OCI-LY1 (cell line): ENCODE data around the gene CDH23.

ENCODE experiments used
- H2AFZ ChIP-seq: fragments of 200-600 bp; sonication (generic), shearing (Covaris generic); 2 replicates; pipeline ENCODE4 v1.6.0; 2014; ENCODE audit warnings: antibody characterized with exemption, mild to moderate bottlenecking, low read length
- H3F3A ChIP-seq: fragments of 200-600 bp; sonication (generic), shearing (Covaris generic); 2 replicates; pipeline ENCODE4 v1.6.0; 2014; ENCODE audit warnings: mild to moderate bottlenecking, antibody characterized with exemption, low read length, moderate library complexity; ENCODE audit not compliant: insufficient read depth
- H3K27ac ChIP-seq: fragments of 200-600 bp; sonication (generic); 2 replicates; pipeline ENCODE4 v1.5.1; 2014; ENCODE audit warnings: low read length, mixed run types, mild to moderate bottlenecking, low read depth; ENCODE audit not compliant: poor library complexity, severe bottlenecking
- H3K27me3 ChIP-seq: fragments of 200-600 bp; sonication (generic); 2 replicates; pipeline ENCODE4 v1.6.0; 2014; ENCODE audit warnings: antibody characterized with exemption, mild to moderate bottlenecking, low read length, moderate library complexity; ENCODE audit not compliant: insufficient read depth
- H3K36me3 ChIP-seq: fragments of 200-600 bp; sonication (generic); 2 replicates; pipeline ENCODE4 v1.6.1; 2014; ENCODE audit warnings: mild to moderate bottlenecking, antibody characterized with exemption, low read length, moderate library complexity, mixed read lengths; ENCODE audit not compliant: insufficient read depth
- H3K4me1 ChIP-seq: fragments of 200-600 bp; sonication (generic); 2 replicates; pipeline ENCODE4 v1.5.1; 2014; ENCODE audit warnings: mild to moderate bottlenecking, low read length, moderate library complexity; ENCODE audit not compliant: insufficient read depth, severe bottlenecking
- H3K4me2 ChIP-seq: fragments of 200-600 bp; sonication (generic), shearing (Covaris generic); 2 replicates; pipeline ENCODE4 v1.6.1; 2014; ENCODE audit warnings: low read length
- H3K4me3 ChIP-seq: fragments of 200-600 bp; sonication (generic); 2 replicates; pipeline ENCODE4 v1.5.1; 2014; ENCODE audit warnings: low read length, low read depth, mild to moderate bottlenecking, mixed read lengths; ENCODE audit not compliant: poor library complexity, severe bottlenecking
- H3K79me2 ChIP-seq: fragments of 200-600 bp; shearing (Covaris generic); 2 replicates; pipeline ENCODE4 v1.6.1; 2016; ENCODE audit warnings: mixed run types, low read length, mixed read lengths; ENCODE audit not compliant: insufficient read depth
- H3K9ac ChIP-seq: fragments of 200-600 bp; sonication (generic), shearing (Covaris generic); 2 replicates; pipeline ENCODE4 v1.6.1; 2014; ENCODE audit warnings: mild to moderate bottlenecking, low read length, mixed read lengths
- H3K9me2 ChIP-seq: fragments of 200-600 bp; sonication (generic), shearing (Covaris generic); 2 replicates; pipeline ENCODE4 v1.6.1; 2014; ENCODE audit warnings: low read depth, mild to moderate bottlenecking, low read length, mixed read lengths
- H3K9me3 ChIP-seq: fragments of 200-600 bp; shearing (Covaris generic); 2 replicates; pipeline ENCODE4 v1.6.1; 2014; ENCODE audit warnings: low read length, mixed read lengths
- H4K20me1 ChIP-seq: fragments of 200-600 bp; sonication (generic), shearing (Covaris generic); 2 replicates; pipeline ENCODE4 v1.6.0; 2016; ENCODE audit warnings: mild to moderate bottlenecking, low read length; ENCODE audit not compliant: insufficient read depth
- EZH2 ChIP-seq: fragments of 200-600 bp; sonication (generic), shearing (Covaris generic); IDR thresholded peaks from 2 replicates; pipeline ENCODE4 v1.8.0; 2017; ENCODE audit warnings: borderline replicate concordance, mixed run types, mild to moderate bottlenecking, antibody characterized with exemption, low read length, moderate library complexity, mixed read lengths
- TF ChIP-seq, protein P1 (sequence below): fragments of 200-600 bp; sonication (generic), shearing (Covaris generic); IDR thresholded peaks from 2 replicates; pipeline ENCODE4 v1.5.1; 2017; ENCODE audit warnings: mild to moderate bottlenecking, antibody characterized with exemption, low read length, moderate library complexity, mixed read lengths

CDH23 gene

GRCh38 chr10:71664585-71664984, 267.9 kb downstream of the CDH23 start:
- H3K4me1 ChIP-seq: no peaks in the 10 kb centered on the region
- no peaks in the 10 kb centered on the region for H4K20me1 ChIP-seq
- no peaks in the 10 kb centered on the region for H3F3A ChIP-seq
- no peaks in the 10 kb centered on the region for H3K36me3 ChIP-seq
- no peak overlapping the region for H3K4me3 ChIP-seq
- H3K9me3 ChIP-seq: no peaks in the 10 kb centered on the region
- TF ChIP-seq, protein P1, sequence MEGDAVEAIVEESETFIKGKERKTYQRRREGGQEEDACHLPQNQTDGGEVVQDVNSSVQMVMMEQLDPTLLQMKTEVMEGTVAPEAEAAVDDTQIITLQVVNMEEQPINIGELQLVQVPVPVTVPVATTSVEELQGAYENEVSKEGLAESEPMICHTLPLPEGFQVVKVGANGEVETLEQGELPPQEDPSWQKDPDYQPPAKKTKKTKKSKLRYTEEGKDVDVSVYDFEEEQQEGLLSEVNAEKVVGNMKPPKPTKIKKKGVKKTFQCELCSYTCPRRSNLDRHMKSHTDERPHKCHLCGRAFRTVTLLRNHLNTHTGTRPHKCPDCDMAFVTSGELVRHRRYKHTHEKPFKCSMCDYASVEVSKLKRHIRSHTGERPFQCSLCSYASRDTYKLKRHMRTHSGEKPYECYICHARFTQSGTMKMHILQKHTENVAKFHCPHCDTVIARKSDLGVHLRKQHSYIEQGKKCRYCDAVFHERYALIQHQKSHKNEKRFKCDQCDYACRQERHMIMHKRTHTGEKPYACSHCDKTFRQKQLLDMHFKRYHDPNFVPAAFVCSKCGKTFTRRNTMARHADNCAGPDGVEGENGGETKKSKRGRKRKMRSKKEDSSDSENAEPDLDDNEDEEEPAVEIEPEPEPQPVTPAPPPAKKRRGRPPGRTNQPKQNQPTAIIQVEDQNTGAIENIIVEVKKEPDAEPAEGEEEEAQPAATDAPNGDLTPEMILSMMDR: no peak
- TF ChIP-seq EZH2: no peak
- H3K27me3 ChIP-seq: no peaks in the 10 kb centered on the region; the same call in 1 of the 2 replicates
- H2AFZ ChIP-seq: no peak overlapping the region
- no peaks in the 10 kb centered on the region for H3K9me2 ChIP-seq
- H3K79me2 ChIP-seq: no peaks in the 10 kb centered on the region
- H3K27ac ChIP-seq: no peak overlapping the region
- no peak overlapping the region for H3K4me2 ChIP-seq
- no peak overlapping the region for H3K9ac ChIP-seq

DNA sequence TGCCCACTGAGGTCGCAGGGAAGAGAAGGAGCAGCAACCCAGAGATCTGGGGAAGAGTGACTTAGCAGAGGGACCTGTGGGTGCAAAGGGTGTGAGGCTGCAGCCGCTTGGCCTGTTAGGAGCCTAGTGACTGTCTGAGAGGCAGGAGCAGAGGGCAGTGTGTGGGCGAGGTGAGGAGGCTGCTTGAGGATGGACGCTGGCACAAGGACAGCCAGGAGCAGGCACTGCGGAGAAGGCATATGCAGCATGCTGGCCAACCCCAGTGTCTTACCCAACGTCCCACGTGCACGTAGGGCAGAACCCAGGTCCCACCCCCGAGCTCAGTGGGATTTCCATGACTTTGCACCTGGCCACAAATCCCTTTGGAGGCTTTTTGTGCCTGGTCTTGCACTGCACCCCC, 268.7 kb downstream of the CDH23 start:
- Histone ChIP-seq H3K4me2 (no peak overlapping the region), H3K9ac (no peak overlapping the region), H3K4me3 (no peak overlapping the region), H3K9me2 (no peaks in the 10 kb centered on the region), H3K27me3 (no peaks in the 10 kb centered on the region; the same call in 1 of the 2 replicates), H3K79me2 (no peaks in the 10 kb centered on the region), H3K36me3 (no peaks in the 10 kb centered on the region), H3K4me1 (no peaks in the 10 kb centered on the region), H3K9me3 (no peaks in the 10 kb centered on the region), H2AFZ (no peak overlapping the region), H3F3A (no peaks in the 10 kb centered on the region), H3K27ac (no peak overlapping the region), H4K20me1 (no peaks in the 10 kb centered on the region)
- TF ChIP-seq, protein P1: no peak
- no peak for TF ChIP-seq EZH2

- H3K4me3 ChIP-seq: no peak overlapping the region
- H3K79me2 ChIP-seq: no peaks in the 10 kb centered on the region
- H3K36me3 ChIP-seq: no peaks in the 10 kb centered on the region
- no peaks in the 10 kb centered on the region for H3K4me1 ChIP-seq
- H4K20me1 ChIP-seq: no peaks in the 10 kb centered on the region
- H3K27ac ChIP-seq: no peak overlapping the region
- no peaks in the 10 kb centered on the region for H3F3A ChIP-seq
- H3K9me3 ChIP-seq: no peaks in the 10 kb centered on the region
- TF ChIP-seq, protein P1: no peak
- no peak for TF ChIP-seq EZH2
- no peaks in the 10 kb centered on the region for H3K9me2 ChIP-seq
- no peak overlapping the region for H2AFZ ChIP-seq
- no peak overlapping the region for H3K4me2 ChIP-seq
- no peak overlapping the region for H3K9ac ChIP-seq
- no peaks in the 10 kb centered on the region; the same call in 1 of the 2 replicates for H3K27me3 ChIP-seq
Measured at GRCh38 chr10:71666639-71667386, 270.1 kb downstream of the CDH23 start.
